Lower lobe of right lung (tissue), 2 donors: ENCODE data around the gene RNASEH1. TPM values are rescaled to one million over a fixed set of nuclear protein-coding genes. Genes with fewer than 3 reads are reported as not detected.
A peak's percentile ranks its signal among the peaks of the same experiment; 100 is the strongest.
"Not testable (repeated sequence)": the region's sequence is repeated elsewhere in the genome, so short reads cannot be mapped to it uniquely, and the experiment has no call there.

ENCODE experiments used
- ATAC-seq, 2 donors: fragments of 200-7000 bp; cut with Tn5 transposase; one replicate each; pipeline ENCODE4 v1.9.1; 2020 to 2022; ENCODE audit warnings: mild to moderate bottlenecking in 2 of 2, moderate library complexity in 2 of 2
- DNase-seq: peaks from one replicate; pipeline ENCODE4 v3.0.0-alpha.2; 2020
- H3K27ac ChIP-seq: fragments of 200-600 bp; one replicate; pipeline ENCODE4 v1.8.0; 2022
- H3K27me3 ChIP-seq: fragments of 200-600 bp; one replicate; pipeline ENCODE4 v1.8.0; 2022; ENCODE audit warnings: low read depth
- H3K36me3 ChIP-seq: fragments of 200-600 bp; one replicate; pipeline ENCODE4 v1.8.0; 2022; ENCODE audit warnings: mild to moderate bottlenecking
- H3K4me1 ChIP-seq: fragments of 200-600 bp; one replicate; pipeline ENCODE4 v1.8.0; 2022
- H3K4me3 ChIP-seq: fragments of 200-600 bp; one replicate; pipeline ENCODE4 v1.8.0; 2022; ENCODE audit warnings: mild to moderate bottlenecking
- H3K9me3 ChIP-seq: fragments of 200-600 bp; one replicate; pipeline ENCODE4 v1.8.0; 2022
- CTCF ChIP-seq: fragments of 200-600 bp; IDR thresholded peaks from one replicate; pipeline ENCODE4 v1.8.0; 2022; ENCODE audit warnings: antibody characterized with exemption, mild to moderate bottlenecking
- intact Hi-C: fragments of 100-400 bp; cut with DNase I; formaldehyde crosslinking; loops from one replicate; pipeline ENCODE4 v1.11.0; 2022
- total RNA-seq: library from RNA; stranded (reverse); fragmentation: NEBNext Ultra II Directional; extraction: Animal tissue kit (Norgen Biotek cat#: 25700); gene quantifications from one replicate; pipeline ENCODE4 v1.2.1, GENCODE V29; 2021
- donor health status: DM: no; HTN: yes; CAD: no; lungs with severe emphysema.

The RNASEH1 gene
- total RNA-seq, 1 donor from 2014 or later: 17.3 TPM

GRCh38 chr2:3503046-3503445, 55.1 kb downstream of the RNASEH1 start:
- peaks cover 74% of the 10 kb centered on the region for H3K36me3 ChIP-seq
- DNase-seq (no peak), ATAC-seq (no peak)
- no peaks in the 10 kb centered on the region for H3K9me3 ChIP-seq
- H3K4me3 ChIP-seq: no peak overlapping the region
- TF ChIP-seq CTCF: no peak
- no peaks in the 10 kb centered on the region for H3K27me3 ChIP-seq
- intact Hi-C loops: no loop called here
- H3K27ac ChIP-seq: no peak overlapping the region
- H3K4me1 ChIP-seq: no peaks in the 10 kb centered on the region

- no peak overlapping the region for H3K27ac ChIP-seq
- no peak overlapping the region for H3K4me3 ChIP-seq
- DNase-seq (no peak), ATAC-seq (peak in 1 of 2 donors; percentile 7)
- no peaks in the 10 kb centered on the region for H3K9me3 ChIP-seq
- H3K27me3 ChIP-seq: no peaks in the 10 kb centered on the region
- TF ChIP-seq CTCF: no peak
- intact Hi-C loops: no loop called here
- no peaks in the 10 kb centered on the region for H3K4me1 ChIP-seq
- peaks cover 85% of the 10 kb centered on the region for H3K36me3 ChIP-seq
These were observed 57.7 kb downstream of the RNASEH1 start for GRCh38 chr2:3500326-3500899.

- DNase-seq (no peak), ATAC-seq (no peak)
- Histone ChIP-seq H3K4me1 (no peaks in the 10 kb centered on the region), H3K27me3 (no peaks in the 10 kb centered on the region), H3K36me3 (peaks cover 75% of the 10 kb centered on the region), H3K27ac (no peak overlapping the region), H3K4me3 (no peak overlapping the region), H3K9me3 (no peaks in the 10 kb centered on the region)
- TF ChIP-seq CTCF: no peak
- intact Hi-C loops: no loop called here
These were observed 59.2 kb downstream of the RNASEH1 start for GRCh38 chr2:3498783-3499394.

- H3K9me3 ChIP-seq, H3K27me3 ChIP-seq, intact Hi-C loops, ATAC-seq, H3K4me3 ChIP-seq, H3K27ac ChIP-seq, DNase-seq, H3K4me1 ChIP-seq: not testable (repeated sequence)
- H3K36me3 ChIP-seq: peaks cover 65% of the 10 kb centered on the region
These were observed 61.4 kb downstream of the RNASEH1 start for GRCh38 chr2:3496708-3497080.

Other genes with a start within 250 kb of the RNASEH1 start
- gene EIPR1, start 180.5 kb downstream of the RNASEH1 start, total RNA-seq: 14.9 TPM
- gene TRAPPC12, start 178.6 kb downstream of the RNASEH1 start, total RNA-seq: 93.8 TPM
- gene ADI1, start 38.8 kb downstream of the RNASEH1 start, total RNA-seq: 60.2 TPM
- gene RPS7, start 16.9 kb upstream of the RNASEH1 start, total RNA-seq: 814 TPM
- gene COLEC11, start 36.8 kb upstream of the RNASEH1 start, total RNA-seq: 0.30 TPM
- not detected for gene ALLC, start 99.9 kb upstream of the RNASEH1 start, total RNA-seq
- gene DCDC2C, start 145.2 kb upstream of the RNASEH1 start, total RNA-seq: not detected